Keratinocyte (primary cell): ENCODE measurements around the gene MMD. TPM values are rescaled to one million over a fixed set of nuclear protein-coding genes. Genes with fewer than 3 reads are reported as not detected.

Experiments used
- DNase-seq: peaks from one replicate; pipeline ENCODE4 v3.0.0-alpha.2; 2011; ENCODE audit warnings: low read depth, missing footprints, low spot score
- FAIRE-seq: peaks from 2 replicates; lab custom pipeline; 2011; peaks lifted over from hg19 to GRCh38; lab: Jason Lieb, UNC
- H2AFZ ChIP-seq: 2 replicates; pipeline ENCODE4 v1.6.0; 2012; ENCODE audit warnings: low read length, control low read depth, inconsistent platforms; ENCODE audit not compliant: control insufficient read depth
- H3K27ac ChIP-seq: 2 replicates; pipeline ENCODE4 v1.5.1; 2011; ENCODE audit warnings: low read length; ENCODE audit not compliant: control insufficient read depth, insufficient read depth
- H3K27me3 ChIP-seq: 3 replicates; pipeline ENCODE4 v1.6.0; 2011; ENCODE audit warnings: low read length; ENCODE audit not compliant: control insufficient read depth, insufficient read depth; ENCODE audit errors: extremely low read depth
- H3K36me3 ChIP-seq, 2 experiments: 2 replicates in 1 of 2; 3 replicates in 1 of 2; pipeline ENCODE4 v1.5.1; 2011; ENCODE audit warnings: low read length in 2 of 2, mild to moderate bottlenecking in 1 of 2; ENCODE audit not compliant: control insufficient read depth in 2 of 2, insufficient read depth in 2 of 2; ENCODE audit errors: extremely low read depth in 1 of 2
- H3K4me1 ChIP-seq: 3 replicates; pipeline ENCODE4 v1.5.1; 2011; ENCODE audit warnings: low read length; ENCODE audit not compliant: control insufficient read depth, insufficient read depth; ENCODE audit errors: extremely low read depth
- H3K4me2 ChIP-seq: 3 replicates; pipeline ENCODE4 v1.6.0; 2011; ENCODE audit warnings: low read depth, low read length; ENCODE audit not compliant: control insufficient read depth, insufficient read depth; ENCODE audit errors: extremely low read depth
- H3K4me3 ChIP-seq, 3 experiments: fragments of 200-600 bp in 1 of 3; sonication (generic) in 1 of 3; 2 replicates in 2 of 3; 3 replicates in 1 of 3; pipeline ENCODE4 v1.5.1; 2011 to 2016; ENCODE audit warnings: low read length in 3 of 3, mild to moderate bottlenecking in 3 of 3, control low read depth in 2 of 3, inconsistent platforms in 1 of 3, low read depth in 1 of 3, mixed read lengths in 1 of 3, mixed run types in 1 of 3, moderate library complexity in 1 of 3; ENCODE audit not compliant: control insufficient read depth in 2 of 3, insufficient read depth in 2 of 3; ENCODE audit errors: extremely low read depth in 1 of 3
- H3K79me2 ChIP-seq: 2 replicates; pipeline ENCODE4 v1.6.0; 2012; ENCODE audit warnings: low read length; ENCODE audit not compliant: control insufficient read depth, insufficient read depth
- H3K9ac ChIP-seq: 3 replicates; pipeline ENCODE4 v1.6.0; 2011; ENCODE audit warnings: low read length; ENCODE audit not compliant: control insufficient read depth, insufficient read depth; ENCODE audit errors: extremely low read depth
- H3K9me1 ChIP-seq: 3 replicates; pipeline ENCODE4 v1.6.0; 2011; ENCODE audit warnings: low read length; ENCODE audit not compliant: control insufficient read depth, insufficient read depth; ENCODE audit errors: extremely low read depth
- H3K9me3 ChIP-seq: 2 replicates; pipeline ENCODE4 v1.5.1; 2012; ENCODE audit warnings: low read depth, low read length; ENCODE audit not compliant: control insufficient read depth
- H4K20me1 ChIP-seq: 3 replicates; pipeline ENCODE4 v1.6.0; 2011; ENCODE audit warnings: low read length; ENCODE audit not compliant: control insufficient read depth, insufficient read depth; ENCODE audit errors: extremely low read depth
- CTCF ChIP-seq, 3 experiments: IDR thresholded peaks in 1 of 3; conservative IDR thresholded peaks in 1 of 3; optimal IDR thresholded peaks in 1 of 3; 2 replicates in 2 of 3; 3 replicates in 1 of 3; pipeline versions ENCODE3 to v1.5.1; 2011; ENCODE audit warnings: low read length in 3 of 3, mild to moderate bottlenecking in 3 of 3, moderate library complexity in 2 of 3, control low read depth in 1 of 3, inconsistent platforms in 1 of 3; ENCODE audit not compliant: insufficient read depth in 2 of 3; ENCODE audit errors: extremely low read depth in 1 of 3
- EZH2 ChIP-seq: IDR thresholded peaks from one replicate; pipeline ENCODE4 v1.6.1; 2012; ENCODE audit warnings: inconsistent platforms, mild to moderate bottlenecking, low read length, moderate library complexity
- dilution Hi-C: fragments of 300-500 bp; cut with MboI; formaldehyde crosslinking; loops from one replicate; pipeline ENCODE4 v1.7.0; 2020; ENCODE audit warnings: low sequenced_read_pairs; ENCODE audit not compliant: extremely low pct_ligation_motif_present
- polyA plus RNA-seq, 5 experiments: library from polyadenylated mRNA; depleted of rRNA in 3 of 5; stranded (reverse) in 3 of 5; stranded (forward) in 1 of 5; unstranded in 1 of 5; fragments of >200 nt; gene quantifications; 1 replicate in 1 of 5; 2 replicates in 3 of 5; 3 replicates in 1 of 5; pipeline versions ENCODE4 v1.2.1 to v1.2.3, GENCODE V29; 2011 to 2012; ENCODE audit warnings: missing spikeins in 2 of 5, low read depth in 1 of 5, low replicate concordance in 1 of 5

MMD gene
- polyA plus RNA-seq, 1 donor (not counting 4 experiments of a cell fraction or from before 2014, with no cell fraction given) = 6.4 TPM

GRCh38 chr17:55350825-55351205, 70.8 kb downstream of the MMD start:
- Histone ChIP-seq H4K20me1 (no peaks in the 10 kb centered on the region), H3K4me2 (no peak overlapping the region), H3K27ac (no peak overlapping the region), H3K9me3 (no peaks in the 10 kb centered on the region), H3K27me3 (no peaks in the 10 kb centered on the region), H3K4me1 (no peaks in the 10 kb centered on the region), H2AFZ (no peak overlapping the region), H3K4me3 (no peak overlapping the region), H3K79me2 (no peaks in the 10 kb centered on the region), H3K9me1 (no peaks in the 10 kb centered on the region), H3K36me3 (no peaks in the 10 kb centered on the region), H3K9ac (no peak overlapping the region)
- TF ChIP-seq EZH2 (no peak), CTCF (optimal IDR thresholded peaks at IDR 0.05 in 1 of 3, IDR thresholded peaks at IDR 0.05 in 1 of 3, conservative IDR thresholded peaks at IDR 0.05 in 1 of 3; ENCODE audit: extremely low read depth in 1 of 3, insufficient read depth in 2 of 3, low read length in 3 of 3) (no peak)
- dilution Hi-C loops = loop anchor here (25.0 kb wide), 1 partner anchor 136 kb away; no protein-coding TSS in a partner anchor
- no peak for DNase-seq
- FAIRE-seq = no peak

GRCh38 chr17:55348749-55349354, 72.8 kb downstream of the MMD start:
- Histone ChIP-seq H2AFZ (no peak overlapping the region), H3K27me3 (no peaks in the 10 kb centered on the region), H3K79me2 (no peaks in the 10 kb centered on the region), H3K9me1 (no peaks in the 10 kb centered on the region), H4K20me1 (no peaks in the 10 kb centered on the region), H3K9me3 (no peaks in the 10 kb centered on the region), H3K4me3 (no peak overlapping the region), H3K27ac (no peak overlapping the region), H3K4me1 (no peaks in the 10 kb centered on the region), H3K9ac (no peak overlapping the region), H3K4me2 (no peak overlapping the region), H3K36me3 (no peaks in the 10 kb centered on the region)
- DNase-seq (no peak), FAIRE-seq (no peak)
- dilution Hi-C loops = no loop called here
- no peak for TF ChIP-seq EZH2
- peak; percentile 73 to 87 (median 77) for TF ChIP-seq CTCF (optimal IDR thresholded peaks at IDR 0.05 in 1 of 3, IDR thresholded peaks at IDR 0.05 in 1 of 3, conservative IDR thresholded peaks at IDR 0.05 in 1 of 3; ENCODE audit: extremely low read depth in 1 of 3, insufficient read depth in 2 of 3, low read length in 3 of 3)
